SU-DHL-6 (cell line): ENCODE data around the gene FBXO8.

Experiments used
- CTCF ChIP-seq: fragments of 200-600 bp; sonication (generic); IDR thresholded peaks from one replicate; pipeline ENCODE4 v1.5.1; 2017; ENCODE audit warnings: antibody characterized with exemption, mild to moderate bottlenecking, low read length, moderate library complexity; ENCODE audit not compliant: insufficient read depth, poor library complexity, severe bottlenecking
- EZH2phosphoT487 ChIP-seq: fragments of 200-600 bp; sonication (generic), shearing (Covaris generic); conservative IDR thresholded peaks from 2 replicates; pipeline ENCODE4 v1.6.1; 2018; ENCODE audit warnings: mild to moderate bottlenecking, antibody characterized with exemption, low read length, moderate library complexity, mixed read lengths

- TF ChIP-seq CTCF: no peak
- no peak for TF ChIP-seq EZH2phosphoT487
Observed at GRCh38 chr4:174316546-174316945, 33.1 kb upstream of the FBXO8 start.
